DOHH2 (cell line): ENCODE results near the gene RNF133.

Experiments
- H3F3A ChIP-seq: fragments of 200-600 bp; sonication (generic), shearing (Covaris generic); 2 replicates; pipeline ENCODE4 v1.6.0; 2016; ENCODE audit warnings: antibody characterized with exemption, mild to moderate bottlenecking; ENCODE audit not compliant: control insufficient read depth, insufficient read depth
- H3K27ac ChIP-seq: fragments of 200-600 bp; sonication (generic); 2 replicates; pipeline ENCODE4 v1.5.1; 2014; ENCODE audit warnings: low read depth, mild to moderate bottlenecking, low read length, moderate library complexity
- H3K27me3 ChIP-seq: fragments of 200-600 bp; sonication (generic); 2 replicates; pipeline ENCODE4 v1.6.1; 2014; ENCODE audit warnings: mild to moderate bottlenecking, low read length, mixed read lengths; ENCODE audit not compliant: control insufficient read depth
- H3K36me3 ChIP-seq: fragments of 200-600 bp; sonication (generic); 2 replicates; pipeline ENCODE4 v1.6.1; 2014; ENCODE audit warnings: mild to moderate bottlenecking, low read length, moderate library complexity, mixed read lengths; ENCODE audit not compliant: control insufficient read depth
- H3K4me1 ChIP-seq: fragments of 200-600 bp; sonication (generic); 2 replicates; pipeline ENCODE4 v1.6.1; 2014; ENCODE audit warnings: mild to moderate bottlenecking, low read length, mixed read lengths; ENCODE audit not compliant: control insufficient read depth
- H3K4me2 ChIP-seq: fragments of 200-600 bp; sonication (generic); 2 replicates; pipeline ENCODE4 v1.6.0; 2014; ENCODE audit warnings: mild to moderate bottlenecking, low read length, moderate library complexity
- H3K4me3 ChIP-seq: fragments of 200-600 bp; sonication (generic); 2 replicates; pipeline ENCODE4 v1.5.1; 2014; ENCODE audit warnings: mild to moderate bottlenecking, low read length, mixed read lengths
- H3K79me2 ChIP-seq: fragments of 200-600 bp; sonication (generic); 2 replicates; pipeline ENCODE4 v1.6.1; 2014; ENCODE audit warnings: mild to moderate bottlenecking, low read length, mixed read lengths; ENCODE audit not compliant: control insufficient read depth
- H3K9me2 ChIP-seq: fragments of 200-600 bp; sonication (generic); replicated peaks from 2 replicates; pipeline ENCODE4 v1.6.1; 2014; ENCODE audit warnings: mild to moderate bottlenecking, low read length, mixed read lengths; ENCODE audit not compliant: control insufficient read depth
- H3K9me3 ChIP-seq: fragments of 200-600 bp; sonication (generic); 2 replicates; pipeline ENCODE4 v1.6.1; 2014; ENCODE audit warnings: antibody characterized with exemption, low read length, mixed read lengths; ENCODE audit not compliant: control insufficient read depth, insufficient read depth
- H4K20me1 ChIP-seq: fragments of 200-600 bp; sonication (generic); 2 replicates; pipeline ENCODE4 v1.6.0; 2014; ENCODE audit warnings: low read depth, mild to moderate bottlenecking, antibody characterized with exemption, low read length, moderate library complexity; ENCODE audit not compliant: control insufficient read depth, insufficient read depth
- EZH2phosphoT487 ChIP-seq: fragments of 200-600 bp; sonication (generic); IDR thresholded peaks from 2 replicates; pipeline ENCODE4 v1.6.1; 2017; ENCODE audit warnings: borderline replicate concordance, mild to moderate bottlenecking, antibody characterized with exemption, low read length, moderate library complexity, mixed read lengths
- TF ChIP-seq, protein P1 (sequence below): fragments of 200-600 bp; sonication (generic); IDR thresholded peaks from one replicate; pipeline ENCODE4 v1.5.1; 2014; ENCODE audit warnings: antibody characterized with exemption, mild to moderate bottlenecking, low read depth, low read length; ENCODE audit not compliant: poor library complexity, severe bottlenecking

Gene RNF133

DNA sequence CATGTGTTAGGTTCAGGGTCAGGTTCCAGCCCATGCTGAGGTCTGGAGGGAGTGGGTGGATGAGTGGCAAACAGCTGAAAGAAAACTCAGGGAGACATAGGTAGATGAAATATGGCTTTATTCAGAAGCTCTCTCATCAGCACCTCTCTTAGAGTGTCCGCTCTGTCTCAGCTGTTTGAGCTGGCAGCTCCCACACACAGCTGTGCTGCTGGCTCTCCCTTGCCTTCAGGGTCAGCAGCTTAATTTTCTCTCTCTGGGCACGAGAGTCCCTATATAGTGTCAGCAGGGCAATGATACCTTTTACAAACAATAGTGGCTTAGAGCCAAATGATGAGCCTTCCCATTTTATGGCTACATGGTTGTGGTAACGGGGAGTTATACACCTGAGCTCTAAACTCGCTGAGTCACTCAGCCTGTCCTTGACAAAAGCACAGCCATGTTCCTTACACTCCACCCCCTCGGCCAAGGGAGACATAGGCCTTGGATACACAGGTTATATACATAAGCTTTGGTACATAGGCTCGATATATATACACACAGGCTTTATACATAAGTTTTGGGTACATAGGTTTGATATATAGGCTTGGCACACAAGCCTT is 10.4 kb downstream of the RNF133 start:
- no peaks in the 10 kb centered on the region for H3F3A ChIP-seq
- TF ChIP-seq, protein P1, sequence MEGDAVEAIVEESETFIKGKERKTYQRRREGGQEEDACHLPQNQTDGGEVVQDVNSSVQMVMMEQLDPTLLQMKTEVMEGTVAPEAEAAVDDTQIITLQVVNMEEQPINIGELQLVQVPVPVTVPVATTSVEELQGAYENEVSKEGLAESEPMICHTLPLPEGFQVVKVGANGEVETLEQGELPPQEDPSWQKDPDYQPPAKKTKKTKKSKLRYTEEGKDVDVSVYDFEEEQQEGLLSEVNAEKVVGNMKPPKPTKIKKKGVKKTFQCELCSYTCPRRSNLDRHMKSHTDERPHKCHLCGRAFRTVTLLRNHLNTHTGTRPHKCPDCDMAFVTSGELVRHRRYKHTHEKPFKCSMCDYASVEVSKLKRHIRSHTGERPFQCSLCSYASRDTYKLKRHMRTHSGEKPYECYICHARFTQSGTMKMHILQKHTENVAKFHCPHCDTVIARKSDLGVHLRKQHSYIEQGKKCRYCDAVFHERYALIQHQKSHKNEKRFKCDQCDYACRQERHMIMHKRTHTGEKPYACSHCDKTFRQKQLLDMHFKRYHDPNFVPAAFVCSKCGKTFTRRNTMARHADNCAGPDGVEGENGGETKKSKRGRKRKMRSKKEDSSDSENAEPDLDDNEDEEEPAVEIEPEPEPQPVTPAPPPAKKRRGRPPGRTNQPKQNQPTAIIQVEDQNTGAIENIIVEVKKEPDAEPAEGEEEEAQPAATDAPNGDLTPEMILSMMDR = no peak
- TF ChIP-seq EZH2phosphoT487 = no peak
- H3K79me2 ChIP-seq = no peaks in the 10 kb centered on the region
- no peaks in the 10 kb centered on the region for H4K20me1 ChIP-seq
- H3K27ac ChIP-seq = no peak overlapping the region
- no peaks in the 10 kb centered on the region for H3K36me3 ChIP-seq
- H3K4me1 ChIP-seq = no peaks in the 10 kb centered on the region
- no peak overlapping the region for H3K4me2 ChIP-seq
- H3K9me2 ChIP-seq = no peaks in the 10 kb centered on the region
- H3K9me3 ChIP-seq = peaks cover 12% of the 10 kb centered on the region; the same call in 1 of the 2 replicates
- no peaks in the 10 kb centered on the region for H3K27me3 ChIP-seq
- H3K4me3 ChIP-seq = no peak overlapping the region

- Histone ChIP-seq H3K4me2 (no peak overlapping the region), H3F3A (no peaks in the 10 kb centered on the region), H3K4me3 (no peak overlapping the region), H3K27ac (no peak overlapping the region), H3K9me2 (no peaks in the 10 kb centered on the region), H3K9me3 (peaks cover 1% of the 10 kb centered on the region; the same call in 1 of the 2 replicates), H3K27me3 (no peaks in the 10 kb centered on the region), H3K79me2 (no peaks in the 10 kb centered on the region), H4K20me1 (no peaks in the 10 kb centered on the region), H3K4me1 (no peaks in the 10 kb centered on the region), H3K36me3 (no peaks in the 10 kb centered on the region)
- TF ChIP-seq, protein P1 = no peak
- no peak for TF ChIP-seq EZH2phosphoT487
These were observed 12.5 kb downstream of the RNF133 start for GRCh38 chr7:122686360-122686878.

DNA sequence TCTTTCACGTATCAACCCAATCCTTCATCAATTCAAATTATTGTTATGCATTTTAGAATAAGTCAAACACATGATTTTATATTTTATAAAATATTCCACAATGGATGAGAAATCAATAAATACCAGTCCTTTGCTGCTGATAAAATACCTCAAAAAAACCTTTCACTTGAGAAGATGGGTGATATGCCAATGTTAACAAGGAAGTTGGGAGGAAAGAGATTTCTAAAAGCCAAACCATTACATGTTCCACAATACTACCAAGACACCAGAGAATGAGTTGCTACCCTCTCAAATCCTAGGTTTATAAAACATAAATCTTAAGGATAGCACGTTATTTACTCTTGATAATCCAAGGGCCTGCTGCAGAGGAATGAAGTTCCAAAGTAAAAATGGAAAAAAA is 14.4 kb downstream of the RNF133 start:
- no peaks in the 10 kb centered on the region for H3K36me3 ChIP-seq
- no peak overlapping the region for H3K4me3 ChIP-seq
- H4K20me1 ChIP-seq = no peaks in the 10 kb centered on the region
- H3K9me3 ChIP-seq = no peaks in the 10 kb centered on the region
- H3K79me2 ChIP-seq = no peaks in the 10 kb centered on the region
- H3F3A ChIP-seq = no peaks in the 10 kb centered on the region
- H3K4me1 ChIP-seq = no peaks in the 10 kb centered on the region
- no peak overlapping the region for H3K4me2 ChIP-seq
- H3K27ac ChIP-seq = no peak overlapping the region
- no peaks in the 10 kb centered on the region for H3K27me3 ChIP-seq
- TF ChIP-seq, protein P1 = no peak
- no peak for TF ChIP-seq EZH2phosphoT487
- H3K9me2 ChIP-seq = no peaks in the 10 kb centered on the region
